Left ventricle myocardium superior (tissue), 1 donor: Measurements from ENCODE around the gene RAB17. TPM values are rescaled to one million over a fixed set of nuclear protein-coding genes. Genes with fewer than 3 reads are reported as not detected.

Experiments used
- ATAC-seq: fragments of 200-7000 bp; cut with Tn5 transposase; one replicate; pipeline ENCODE4 v1.9.1; 2020; ENCODE audit warnings: mild to moderate bottlenecking, moderate library complexity
- DNase-seq: peaks from one replicate; pipeline ENCODE4 v3.0.0-alpha.2; 2020
- intact Hi-C: fragments of 100-400 bp; cut with micrococcal nuclease; formaldehyde crosslinking; loops from one replicate; pipeline ENCODE4 v1.11.0; 2022
- total RNA-seq: library from RNA; stranded (reverse); fragmentation: NEBNext Ultra II Directional; extraction: Animal tissue kit (Norgen Biotek cat#: 25700); gene quantifications from one replicate; pipeline ENCODE4 v1.2.1, GENCODE V29; 2021
- donor health status: DM: no; HTN: yes; CAD: no; lungs with severe emphysema.

The RAB17 gene
- total RNA-seq, 1 donor from 2014 or later, result 3.2 TPM

GRCh38 chr2:237530472-237531433, 59.8 kb downstream of the RAB17 start:
- ATAC-seq, result no peak
- intact Hi-C loops, result no loop called here

GRCh38 chr2:237529452-237530402, 60.8 kb downstream of the RAB17 start:
- DNase-seq, result no peak
- intact Hi-C loops, result no loop called here

More at GRCh38 chr2:237530472-237531433, 59.8 kb downstream of the RAB17 start:
- DNase-seq, result no peak

GRCh38 chr2:237527766-237528165, 62.8 kb downstream of the RAB17 start:
- ATAC-seq (no peak), DNase-seq (no peak)
- intact Hi-C loops, result no loop called here

More at GRCh38 chr2:237529452-237530402, 60.8 kb downstream of the RAB17 start:
- ATAC-seq, result no peak

GRCh38 chr2:237527233-237527632, 63.3 kb downstream of the RAB17 start:
- ATAC-seq, result no peak
- DNase-seq, result no peak
- intact Hi-C loops, result no loop called here

DNA sequence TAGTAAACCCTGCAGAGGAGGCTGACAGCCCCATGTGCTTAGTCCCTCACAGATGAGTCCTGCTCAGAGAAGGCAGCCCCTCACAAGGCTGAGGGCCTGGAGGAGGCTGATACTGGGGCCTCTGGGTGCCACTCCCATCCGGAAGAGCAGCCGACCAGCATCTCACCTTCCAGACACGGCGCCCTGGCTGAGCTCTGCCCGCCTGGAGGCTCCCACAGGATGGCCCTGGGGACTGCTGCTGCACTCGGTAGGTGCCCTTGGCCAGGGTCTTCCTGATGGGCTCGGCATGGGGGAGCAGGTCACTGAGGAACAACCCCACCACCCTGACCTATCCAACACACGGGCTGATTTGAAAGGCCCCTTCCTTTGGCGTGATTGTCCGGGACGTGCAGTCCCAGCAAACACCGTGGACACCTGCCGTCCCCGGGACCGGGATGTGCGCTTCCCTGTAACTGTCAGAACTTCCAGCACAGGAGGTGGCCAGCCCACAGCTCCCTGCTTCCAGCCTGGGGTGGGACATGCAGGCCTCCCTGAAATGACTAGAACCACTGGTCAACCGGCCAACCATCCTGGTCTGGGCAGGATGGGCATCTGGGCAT, 64.9 kb downstream of the RAB17 start:
- intact Hi-C loops, result no loop called here
- ATAC-seq (no peak), DNase-seq (no peak)

DNA sequence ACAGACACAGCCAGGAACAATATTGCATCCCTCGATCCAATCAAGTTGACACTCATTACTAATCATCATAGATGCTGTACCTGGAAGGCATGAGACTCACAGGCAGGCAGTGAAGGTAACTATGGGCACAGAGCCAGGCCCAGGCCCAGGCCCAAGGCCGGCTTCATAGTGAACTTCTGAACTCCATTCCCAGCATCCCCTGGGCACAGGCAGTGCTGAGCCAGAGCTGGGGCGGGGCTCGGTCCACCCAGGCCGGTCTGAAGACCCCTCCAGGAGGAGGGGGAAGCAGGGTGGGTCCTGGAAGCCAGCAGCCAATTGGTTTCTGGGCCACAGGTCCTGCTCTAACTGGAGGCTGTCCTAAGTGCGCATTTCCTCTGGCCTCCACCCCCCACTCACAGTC, 65.9 kb downstream of the RAB17 start:
- ATAC-seq (no peak), DNase-seq (no peak)
- intact Hi-C loops, result no loop called here

Other genes with a start within 250 kb of the RAB17 start
- gene COL6A3, start 176.6 kb downstream of the RAB17 start, total RNA-seq, result 59.5 TPM
- gene MLPH, start 103.5 kb downstream of the RAB17 start, total RNA-seq, result 88.9 TPM
- gene PRLH, start 24.2 kb downstream of the RAB17 start, total RNA-seq, result not detected
- gene LRRFIP1, start 36.9 kb upstream of the RAB17 start, total RNA-seq, result 101 TPM
- 0.32 TPM for gene RBM44, start 208.0 kb upstream of the RAB17 start, total RNA-seq